GM19455 (cell line): ENCODE results near the gene PAIP1.
"Not testable (repeated sequence)": the region's sequence is repeated elsewhere in the genome, so short reads cannot be mapped to it uniquely, and the experiment has no call there.

Experiments
- ATAC-seq: cut with Tn5 transposase; IDR thresholded peaks from one replicate; pipeline ENCODE4 v1.9.1; 2021; ENCODE audit not compliant: unreplicated experiment

The PAIP1 gene

GRCh38 chr5:43571237-43571636 lies 14.4 kb upstream of the PAIP1 start:
- ATAC-seq = no peak

- ATAC-seq = no peak
These were observed 13.7 kb upstream of the PAIP1 start for GRCh38 chr5:43570450-43571158.

- ATAC-seq = no peak
These were observed 12.4 kb upstream of the PAIP1 start for GRCh38 chr5:43569236-43569746.

- no peak for ATAC-seq
These were observed 11.1 kb upstream of the PAIP1 start for GRCh38 chr5:43567967-43568366.

- no peak for ATAC-seq
These were observed 8.2 kb upstream of the PAIP1 start for GRCh38 chr5:43565043-43565442.

- ATAC-seq = no peak
These were observed 7.5 kb upstream of the PAIP1 start for GRCh38 chr5:43564289-43564850.

- no peak for ATAC-seq
These were observed 6.4 kb upstream of the PAIP1 start for GRCh38 chr5:43563321-43563720.

GRCh38 chr5:43561356-43561755 lies 4.5 kb upstream of the PAIP1 start:
- no peak for ATAC-seq

- ATAC-seq = no peak
These were observed 3.3 kb upstream of the PAIP1 start for GRCh38 chr5:43560128-43560527.

GRCh38 chr5:43556607-43556856 lies 345 bp downstream of the PAIP1 start:
- ATAC-seq = peak; percentile 91

- peak; percentile 33 for ATAC-seq
These were observed 826 bp downstream of the PAIP1 start for GRCh38 chr5:43555895-43556606.

GRCh38 chr5:43554497-43554896 lies 2.4 kb downstream of the PAIP1 start:
- no peak for ATAC-seq

GRCh38 chr5:43553381-43553780 lies 3.5 kb downstream of the PAIP1 start:
- no peak for ATAC-seq

- ATAC-seq = no peak
These were observed 5.1 kb downstream of the PAIP1 start for GRCh38 chr5:43551731-43552130.

- not testable (repeated sequence) for ATAC-seq
These were observed 7.6 kb downstream of the PAIP1 start for GRCh38 chr5:43549272-43549671.

- no peak for ATAC-seq
These were observed 8.5 kb downstream of the PAIP1 start for GRCh38 chr5:43548358-43548757.

- no peak for ATAC-seq
These were observed 9.3 kb downstream of the PAIP1 start for GRCh38 chr5:43547532-43547931.

GRCh38 chr5:43543434-43543833 lies 13.4 kb downstream of the PAIP1 start:
- no peak for ATAC-seq

GRCh38 chr5:43540746-43541145 lies 16.1 kb downstream of the PAIP1 start:
- no peak for ATAC-seq

GRCh38 chr5:43536972-43537371 lies 19.9 kb downstream of the PAIP1 start:
- ATAC-seq = no peak

- no peak for ATAC-seq
These were observed 23.2 kb downstream of the PAIP1 start for GRCh38 chr5:43533646-43534045.

- no peak for ATAC-seq
These were observed 26.2 kb downstream of the PAIP1 start for GRCh38 chr5:43530648-43531047.
